A549 (cell line): ENCODE data around the gene PDXK. TPM values are rescaled to one million over a fixed set of nuclear protein-coding genes. Genes with fewer than 3 reads are reported as not detected.

Experiments
- ATAC-seq, 2 experiments: fragments of 200-7000 bp in 1 of 2; fragments of >200 bp in 1 of 2; cut with Nextera tagmentation in 1 of 2; cut with Tn5 transposase in 1 of 2; 3 replicates each; pipeline versions ENCODE4 v1.8.0 to v1.9.1; 2018 to 2020; ENCODE audit warnings: mild to moderate bottlenecking in 1 of 2, moderate library complexity in 1 of 2
- CTCF ChIA-PET: fragments of 300-600 bp; sonication (Branson Sonifier 250); formaldehyde crosslinking; extraction: SDS; loops from one replicate; lab custom pipeline; 2021; ENCODE audit warnings: antibody characterized with exemption, inconsistent platforms; lab: Yijun Ruan, JAX
- POLR2A ChIA-PET: fragments of 350-600 bp; formaldehyde crosslinking; extraction: SDS; loops from one replicate; lab custom pipeline; 2021; ENCODE audit warnings: antibody characterized with exemption, inconsistent platforms; lab: Yijun Ruan, JAX
- DNase-seq, 2 experiments: peaks; one replicate each; pipeline versions ENCODE4 v3.0.0 to v3.0.0-alpha.2; 2011 to 2016; ENCODE audit warnings: low read depth in 1 of 2, low spot score in 1 of 2
- FAIRE-seq: peaks from 2 replicates; lab custom pipeline; 2011; peaks lifted over from hg19 to GRCh38; lab: Jason Lieb, UNC
- H3K27ac ChIP-seq, 2 experiments: fragments of >200 bp; sonication (Bioruptor Twin); formaldehyde crosslinking; 3 replicates each; pipeline ENCODE4 v1.5.1; 2016 to 2017
- H3K4me1 ChIP-seq: fragments of >200 bp; sonication (Bioruptor Twin); formaldehyde crosslinking; 3 replicates; pipeline ENCODE4 v1.6.1; 2016
- H3K4me2 ChIP-seq: fragments of >200 bp; sonication (Bioruptor Twin); formaldehyde crosslinking; 3 replicates; pipeline ENCODE4 v1.6.1; 2016
- H3K4me3 ChIP-seq: fragments of >200 bp; sonication (Bioruptor Twin); formaldehyde crosslinking; 3 replicates; pipeline ENCODE4 v1.5.1; 2016
- H3K9me3 ChIP-seq: fragments of >200 bp; sonication (Bioruptor Twin); formaldehyde crosslinking; 3 replicates; pipeline ENCODE4 v1.6.1; 2016
- EP300 ChIP-seq, 2 experiments: fragments of >200 bp; sonication (Bioruptor Twin); formaldehyde crosslinking; IDR thresholded peaks; 2 replicates in 1 of 2; 3 replicates in 1 of 2; pipeline ENCODE4 v1.6.1; 2016 to 2017
- FOXS1 ChIP-seq: fragments of 250-450 bp; sonication (Bioruptor Pico); IDR thresholded peaks from 2 replicates; pipeline ENCODE4 v1.5.0; 2020; ENCODE audit warnings: mild to moderate bottlenecking, moderate library complexity
- HOXB5 ChIP-seq: fragments of 250-450 bp; sonication (Bioruptor Pico); IDR thresholded peaks from 2 replicates; pipeline ENCODE4 v1.5.0; 2020; ENCODE audit warnings: mild to moderate bottlenecking, moderate library complexity
- JUN ChIP-seq, 2 experiments: fragments of >200 bp; sonication (Bioruptor Twin); formaldehyde crosslinking; IDR thresholded peaks; 2 replicates in 1 of 2; 3 replicates in 1 of 2; pipeline ENCODE4 v1.6.1; 2016 to 2017
- KDM1A ChIP-seq: fragments of 200-600 bp; sonication (generic); IDR thresholded peaks from 2 replicates; pipeline ENCODE4 v1.6.1; 2016; ENCODE audit warnings: low read depth, mild to moderate bottlenecking
- KDM5A ChIP-seq: fragments of 200-600 bp; sonication (generic); IDR thresholded peaks from 2 replicates; pipeline ENCODE4 v1.6.1; 2016; ENCODE audit warnings: antibody characterized with exemption, mild to moderate bottlenecking
- MAFK ChIP-seq: fragments of 450-650 bp; IDR thresholded peaks from 2 replicates; pipeline ENCODE4 v1.6.1; 2014; ENCODE audit not compliant: partially characterized antibody
- MYC ChIP-seq: IDR thresholded peaks from 2 replicates; pipeline ENCODE4 v1.6.1; 2012; ENCODE audit warnings: mild to moderate bottlenecking, inconsistent platforms, low read length, improper control_type of control experiment, borderline replicate concordance
- PHF8 ChIP-seq: fragments of 200-600 bp; sonication (generic); IDR thresholded peaks from 2 replicates; pipeline ENCODE4 v1.6.1; 2016; ENCODE audit warnings: low read depth, mild to moderate bottlenecking, antibody characterized with exemption, moderate library complexity, borderline replicate concordance
- POLR2A ChIP-seq: IDR thresholded peaks from 2 replicates; pipeline ENCODE4 v1.6.1; 2012; ENCODE audit warnings: mild to moderate bottlenecking, low read length
- RAD21 ChIP-seq, 2 experiments: fragments of >200 bp in 1 of 2; sonication (Bioruptor Twin) in 1 of 2; formaldehyde crosslinking in 1 of 2; IDR thresholded peaks in 1 of 2; conservative IDR thresholded peaks in 1 of 2; 2 replicates in 1 of 2; 3 replicates in 1 of 2; pipeline ENCODE4 v1.6.1; 2012 to 2018; ENCODE audit warnings: inconsistent platforms in 1 of 2
- SMC3 ChIP-seq: fragments of >200 bp; sonication (Bioruptor Twin); formaldehyde crosslinking; IDR thresholded peaks from 3 replicates; pipeline ENCODE4 v1.6.1; 2018; ENCODE audit warnings: inconsistent platforms
- ZNF302 ChIP-seq: fragments of 250-450 bp; sonication (Bioruptor Pico); IDR thresholded peaks from 2 replicates; pipeline ENCODE4 v1.9.0; 2021; ENCODE audit warnings: inconsistent platforms, mild to moderate bottlenecking, moderate library complexity
- ZSCAN20 ChIP-seq: fragments of 250-450 bp; sonication (Bioruptor Pico); IDR thresholded peaks from 2 replicates; pipeline ENCODE4 v1.8.0; 2022; ENCODE audit warnings: mild to moderate bottlenecking, moderate library complexity
- WGBS: methylation state at CpG from one replicate; pipeline ENCODE4 v1.1.6; 2017; ENCODE audit errors: missing lambda C conversion rate; 5-methylcytosine and 5-hydroxymethylcytosine counted together
- polyA plus RNA-seq, 4 experiments: library from polyadenylated mRNA; depleted of rRNA in 3 of 4; stranded (reverse); fragments of >200 nt; fragmentation: RNase III in 1 of 4; extraction: RNeasy Plus Mini Kit Qiagen cat#74134 plus additional on column Dnase treatment in 1 of 4; gene quantifications; 2 replicates in 3 of 4; 3 replicates in 1 of 4; pipeline ENCODE4 v1.2.3, GENCODE V29; 2011 to 2017
- TF ChIP-seq, protein P1 (sequence below): fragments of 250-450 bp; sonication (Bioruptor Pico); IDR thresholded peaks from 2 replicates; pipeline ENCODE4 v1.5.0; 2020; ENCODE audit warnings: low read depth, mild to moderate bottlenecking, moderate library complexity
- TF ChIP-seq, protein P2 (sequence below): fragments of >200 bp; sonication (Bioruptor Twin); formaldehyde crosslinking; IDR thresholded peaks from 3 replicates; pipeline ENCODE4 v1.6.1; 2016
- TF ChIP-seq, protein P3 (sequence below): fragments of >200 bp; sonication (Bioruptor Twin); formaldehyde crosslinking; IDR thresholded peaks from 3 replicates; pipeline ENCODE4 v1.5.1; 2016
- TF ChIP-seq, protein P4 (sequence below): IDR thresholded peaks from 2 replicates; pipeline ENCODE4 v1.6.1; 2012

Gene PDXK
- polyA plus RNA-seq, 2 of the 4 experiments (the other 2 are of a cell fraction): 220 to 292 TPM

DNA sequence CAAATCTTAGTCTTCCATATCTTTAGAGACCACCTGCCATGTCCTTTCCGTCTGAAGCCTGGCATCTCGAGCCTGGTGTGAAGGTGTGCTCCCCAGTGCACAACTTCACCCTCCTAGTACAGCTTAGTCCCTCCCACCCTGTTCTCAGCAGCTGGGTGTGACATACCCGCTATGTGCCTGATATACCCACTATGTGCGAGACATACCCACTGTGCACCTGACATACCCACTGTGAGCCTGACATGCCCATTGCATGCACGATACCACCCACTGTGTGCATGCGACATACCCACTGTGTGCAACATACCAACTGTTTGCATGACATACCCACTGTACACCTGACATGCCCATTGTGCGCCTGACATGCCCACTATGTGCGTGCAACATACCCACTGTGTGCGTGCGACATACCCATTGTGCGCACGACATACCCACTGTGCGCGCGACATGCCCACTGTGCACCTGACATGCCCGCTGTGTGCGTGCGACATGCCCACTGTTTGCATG is 67.4 kb downstream of the PDXK start (continued):
- TF ChIP-seq, protein P1, sequence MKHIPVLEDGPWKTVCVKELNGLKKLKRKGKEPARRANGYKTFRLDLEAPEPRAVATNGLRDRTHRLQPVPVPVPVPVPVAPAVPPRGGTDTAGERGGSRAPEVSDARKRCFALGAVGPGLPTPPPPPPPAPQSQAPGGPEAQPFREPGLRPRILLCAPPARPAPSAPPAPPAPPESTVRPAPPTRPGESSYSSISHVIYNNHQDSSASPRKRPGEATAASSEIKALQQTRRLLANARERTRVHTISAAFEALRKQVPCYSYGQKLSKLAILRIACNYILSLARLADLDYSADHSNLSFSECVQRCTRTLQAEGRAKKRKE (CRISPR knock-in tag): no peak
- TF ChIP-seq ZNF302 (CRISPR knock-in tag) (no peak), MAFK (no peak)
- TF ChIP-seq, all 56 proteins: peak for 0

DNA sequence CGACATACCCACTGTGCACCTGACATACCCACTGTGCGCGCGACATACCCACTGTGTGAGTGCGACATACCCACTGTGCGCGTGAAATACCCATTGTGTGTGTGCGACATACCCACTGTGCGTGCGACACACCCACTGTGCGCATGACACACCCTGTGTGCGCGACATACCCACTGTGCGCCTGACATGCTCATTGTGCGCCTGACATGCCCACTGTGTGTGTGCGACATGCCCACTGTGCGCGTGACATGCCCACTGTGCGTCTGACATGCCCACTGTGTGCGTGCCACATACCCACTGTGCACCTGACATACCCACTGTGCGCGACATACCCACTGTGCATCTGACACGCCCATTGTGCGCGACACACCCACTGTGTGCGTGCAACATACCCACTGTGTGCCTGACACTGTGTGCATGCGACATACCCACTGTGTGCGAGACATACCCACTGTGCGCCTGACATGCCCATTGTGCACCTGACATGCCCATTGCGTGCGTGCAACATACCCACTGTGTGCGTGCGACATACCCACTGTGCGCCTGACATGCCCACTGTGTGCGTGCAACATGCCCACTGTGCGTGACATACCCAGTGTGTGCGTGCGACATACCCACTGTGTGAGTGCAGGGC is 68.0 kb downstream of the PDXK start:
- Histone ChIP-seq H3K4me1 (peaks cover 17% of the 10 kb centered on the region; the same call in 2 of the 3 replicates), H3K9me3 (no peaks in the 10 kb centered on the region), H3K4me3 (no peak overlapping the region), H3K4me2 (no peak overlapping the region), H3K27ac (no peak overlapping the region)
- ATAC-seq: no peak
- TF ChIP-seq KDM1A (0 out of 2 replicates have a peak, but pooled peaks have one; percentile 49), ZSCAN20 (CRISPR knock-in tag) (no peak)
- ChIA-PET POLR2A (no interaction called here), CTCF (no interaction called here)
- WGBS: 89% methylated on average over 21 of the region's 38 CpGs
- FAIRE-seq: no peak
- no peak for DNase-seq

DNA sequence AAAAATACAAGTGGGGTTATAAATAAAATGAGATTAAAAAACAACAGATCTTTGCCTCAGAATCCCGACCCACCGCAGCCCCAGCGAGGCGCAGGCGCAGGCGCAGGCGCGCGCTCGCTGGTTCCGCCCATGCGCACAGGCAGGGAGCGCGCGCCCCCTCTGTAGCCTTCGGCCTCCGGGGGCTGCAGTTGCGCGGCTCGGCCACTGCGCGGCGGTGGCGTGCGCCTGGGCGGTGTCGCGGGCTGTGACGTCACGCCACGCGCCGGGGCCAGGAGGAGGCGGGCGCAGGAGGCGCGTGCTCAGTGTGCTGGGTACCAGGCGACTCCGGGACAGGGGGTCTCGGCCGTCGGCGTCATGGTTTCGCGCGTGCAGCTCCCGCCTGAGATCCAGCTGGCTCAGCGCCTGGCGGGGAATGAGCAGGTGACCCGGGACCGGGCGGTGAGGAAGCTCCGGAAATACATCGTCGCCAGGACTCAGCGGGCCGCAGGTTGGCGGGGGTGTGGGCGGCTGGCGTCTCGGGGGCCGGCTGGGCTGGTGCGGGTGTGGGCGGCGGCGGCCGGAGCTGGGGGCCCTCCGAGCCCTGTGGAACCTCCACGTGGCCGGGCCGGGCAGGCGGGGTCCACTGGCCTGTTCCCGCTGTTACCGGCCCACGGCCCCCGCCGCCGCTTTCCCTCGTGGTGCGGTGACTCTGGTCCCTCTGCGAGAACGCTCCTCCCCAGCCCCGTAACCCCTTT is 70.5 kb downstream of the PDXK start, which contains the start of gene RRP1:
Gene RRP1, plus strand, starts transcription at position 302 of the 734 bp plus-strand sequence. Its CDS starts 53 bp downstream, at position 355.
- Histone ChIP-seq H3K4me3 (peak within 1 kb of the TSS; percentile 91), H3K4me2 (peak within 1 kb of the TSS; percentile 82), H3K27ac (peak within 1 kb of the TSS; percentile 76 to 99), H3K4me1 (peaks cover 8% of the 10 kb centered on the region; the same call in 1 of the 3 replicates), H3K9me3 (no peaks in the 10 kb centered on the region)
- TF ChIP-seq, protein P2, sequence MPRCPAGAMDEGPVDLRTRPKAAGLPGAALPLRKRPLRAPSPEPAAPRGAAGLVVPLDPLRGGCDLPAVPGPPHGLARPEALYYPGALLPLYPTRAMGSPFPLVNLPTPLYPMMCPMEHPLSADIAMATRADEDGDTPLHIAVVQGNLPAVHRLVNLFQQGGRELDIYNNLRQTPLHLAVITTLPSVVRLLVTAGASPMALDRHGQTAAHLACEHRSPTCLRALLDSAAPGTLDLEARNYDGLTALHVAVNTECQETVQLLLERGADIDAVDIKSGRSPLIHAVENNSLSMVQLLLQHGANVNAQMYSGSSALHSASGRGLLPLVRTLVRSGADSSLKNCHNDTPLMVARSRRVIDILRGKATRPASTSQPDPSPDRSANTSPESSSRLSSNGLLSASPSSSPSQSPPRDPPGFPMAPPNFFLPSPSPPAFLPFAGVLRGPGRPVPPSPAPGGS: no peak
- TF ChIP-seq, protein P3, sequence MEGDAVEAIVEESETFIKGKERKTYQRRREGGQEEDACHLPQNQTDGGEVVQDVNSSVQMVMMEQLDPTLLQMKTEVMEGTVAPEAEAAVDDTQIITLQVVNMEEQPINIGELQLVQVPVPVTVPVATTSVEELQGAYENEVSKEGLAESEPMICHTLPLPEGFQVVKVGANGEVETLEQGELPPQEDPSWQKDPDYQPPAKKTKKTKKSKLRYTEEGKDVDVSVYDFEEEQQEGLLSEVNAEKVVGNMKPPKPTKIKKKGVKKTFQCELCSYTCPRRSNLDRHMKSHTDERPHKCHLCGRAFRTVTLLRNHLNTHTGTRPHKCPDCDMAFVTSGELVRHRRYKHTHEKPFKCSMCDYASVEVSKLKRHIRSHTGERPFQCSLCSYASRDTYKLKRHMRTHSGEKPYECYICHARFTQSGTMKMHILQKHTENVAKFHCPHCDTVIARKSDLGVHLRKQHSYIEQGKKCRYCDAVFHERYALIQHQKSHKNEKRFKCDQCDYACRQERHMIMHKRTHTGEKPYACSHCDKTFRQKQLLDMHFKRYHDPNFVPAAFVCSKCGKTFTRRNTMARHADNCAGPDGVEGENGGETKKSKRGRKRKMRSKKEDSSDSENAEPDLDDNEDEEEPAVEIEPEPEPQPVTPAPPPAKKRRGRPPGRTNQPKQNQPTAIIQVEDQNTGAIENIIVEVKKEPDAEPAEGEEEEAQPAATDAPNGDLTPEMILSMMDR: peak; percentile 74
- peak; percentile 52; the same call in 1 of the 2 replicates for TF ChIP-seq KDM5A
- TF ChIP-seq PHF8: peak; percentile 66; the same call in 1 of the 2 replicates
- peak; percentile 13 to 47; a peak in 4 of 5 replicates for TF ChIP-seq RAD21 (conservative IDR thresholded peaks at IDR 0.05 in 1 of 2, IDR thresholded peaks at IDR 0.05 in 1 of 2)
- TF ChIP-seq FOXS1: no peak
- peak; percentile 61 for TF ChIP-seq SMC3
- TF ChIP-seq JUN (IDR thresholded peaks at IDR 0.05): peak; percentile 59 to 65; a peak in 4 of 5 replicates
- TF ChIP-seq EP300 (IDR thresholded peaks at IDR 0.05): no peak
- TF ChIP-seq HOXB5 (CRISPR knock-in tag): no peak
- TF ChIP-seq POLR2A: peak; percentile 68; the same call in 1 of the 2 replicates
- TF ChIP-seq, protein P4, sequence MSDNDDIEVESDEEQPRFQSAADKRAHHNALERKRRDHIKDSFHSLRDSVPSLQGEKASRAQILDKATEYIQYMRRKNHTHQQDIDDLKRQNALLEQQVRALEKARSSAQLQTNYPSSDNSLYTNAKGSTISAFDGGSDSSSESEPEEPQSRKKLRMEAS: peak; percentile 91
- TF ChIP-seq MYC: peak; percentile 88
- ChIA-PET POLR2A (interaction anchor here (0.8 to 0.9 kb wide), 2 partner anchors 61 to 89 kb away, joined by 3 read pairs; no protein-coding TSS in a partner anchor), CTCF (interaction anchor here (0.6 to 2.7 kb wide), 14 partner anchors 9 to 797 kb away, joined by 3 to 12 read pairs (median 4); no protein-coding TSS in a partner anchor)
- 0% methylated on average over 19 of the region's 83 CpGs for WGBS
- DNase-seq (peak; percentile 73 to 82), ATAC-seq (peak; percentile 89 to 92), FAIRE-seq (no peak)
